Smooth muscle cell (in vitro differentiated cells): Measurements from ENCODE around the gene PCDHA1. TPM values are rescaled to one million over a fixed set of nuclear protein-coding genes. Genes with fewer than 3 reads are reported as not detected.
A peak's percentile ranks its signal among the peaks of the same experiment; 100 is the strongest.

Experiments
- DNase-seq: peaks from one replicate; lab custom pipeline; 2025; ENCODE audit not compliant: unreplicated experiment; lab: John Stamatoyannopoulos, UW
- H2AFZ ChIP-seq: fragments of 200-600 bp; sonication (generic); 2 replicates; pipeline ENCODE4 v1.6.0; 2016; ENCODE audit warnings: antibody characterized with exemption, low read depth, mild to moderate bottlenecking
- H3F3A ChIP-seq: fragments of 200-600 bp; sonication (generic); 2 replicates; pipeline ENCODE4 v1.6.0; 2017; ENCODE audit warnings: antibody characterized with exemption, low read depth
- H3K27ac ChIP-seq: fragments of 200-600 bp; sonication (generic); 2 replicates; pipeline ENCODE4 v1.5.1; 2016; ENCODE audit warnings: low read depth, mild to moderate bottlenecking
- H3K27me3 ChIP-seq: fragments of 200-600 bp; sonication (generic); 2 replicates; pipeline ENCODE4 v1.6.1; 2016; ENCODE audit warnings: low read depth, mild to moderate bottlenecking
- H3K36me3 ChIP-seq: fragments of 200-600 bp; sonication (generic); 2 replicates; pipeline ENCODE4 v1.5.1; 2016; ENCODE audit warnings: low read depth
- H3K4me1 ChIP-seq: fragments of 200-600 bp; sonication (generic); 2 replicates; pipeline ENCODE4 v1.5.1; 2016; ENCODE audit warnings: low read depth
- H3K4me2 ChIP-seq: fragments of 200-600 bp; sonication (generic); 2 replicates; pipeline ENCODE4 v1.6.0; 2016; ENCODE audit warnings: mild to moderate bottlenecking
- H3K4me3 ChIP-seq: fragments of 200-600 bp; sonication (generic); 2 replicates; pipeline ENCODE4 v1.5.1; 2016; ENCODE audit warnings: mild to moderate bottlenecking
- H3K79me2 ChIP-seq: fragments of 200-600 bp; sonication (generic); 2 replicates; pipeline ENCODE4 v1.6.0; 2016; ENCODE audit warnings: low read depth, mild to moderate bottlenecking
- H3K9ac ChIP-seq: fragments of 200-600 bp; sonication (generic); 2 replicates; pipeline ENCODE4 v1.6.0; 2016; ENCODE audit warnings: low read depth
- H3K9me3 ChIP-seq: fragments of 200-600 bp; sonication (generic); replicated peaks from 2 replicates; pipeline ENCODE4 v1.5.1; 2016; ENCODE audit warnings: low read depth
- H4K20me1 ChIP-seq: fragments of 200-600 bp; sonication (generic); 2 replicates; pipeline ENCODE4 v1.6.0; 2016; ENCODE audit warnings: low read depth
- WGBS: methylation state at CpG from one replicate; pipeline ENCODE4 v1.1.7; 2016; ENCODE audit warnings: low lambda C conversion rate; 5-methylcytosine and 5-hydroxymethylcytosine counted together
- polyA plus RNA-seq: library from polyadenylated mRNA; unstranded; fragments of >200 nt; fragmentation: Nextera tagmentation; extraction: Ambion mirVana; gene quantifications from 2 replicates; pipeline ENCODE4 v1.2.1, GENCODE V29; 2016
- total RNA-seq: library from RNA; depleted of rRNA; stranded (reverse); fragments of >200 nt; gene quantifications from 2 replicates; pipeline ENCODE4 v1.2.3, GENCODE V29; 2014
- TF ChIP-seq, protein P1 (sequence below): fragments of 200-600 bp; sonication (generic); IDR thresholded peaks from 2 replicates; pipeline ENCODE4 v1.5.1; 2017; ENCODE audit warnings: borderline replicate concordance, mild to moderate bottlenecking, antibody characterized with exemption; ENCODE audit not compliant: insufficient read depth, poor library complexity, severe bottlenecking

Gene PCDHA1
- total and polyA plus RNA-seq, 2 experiments from 2014 or later, result not detected

DNA sequence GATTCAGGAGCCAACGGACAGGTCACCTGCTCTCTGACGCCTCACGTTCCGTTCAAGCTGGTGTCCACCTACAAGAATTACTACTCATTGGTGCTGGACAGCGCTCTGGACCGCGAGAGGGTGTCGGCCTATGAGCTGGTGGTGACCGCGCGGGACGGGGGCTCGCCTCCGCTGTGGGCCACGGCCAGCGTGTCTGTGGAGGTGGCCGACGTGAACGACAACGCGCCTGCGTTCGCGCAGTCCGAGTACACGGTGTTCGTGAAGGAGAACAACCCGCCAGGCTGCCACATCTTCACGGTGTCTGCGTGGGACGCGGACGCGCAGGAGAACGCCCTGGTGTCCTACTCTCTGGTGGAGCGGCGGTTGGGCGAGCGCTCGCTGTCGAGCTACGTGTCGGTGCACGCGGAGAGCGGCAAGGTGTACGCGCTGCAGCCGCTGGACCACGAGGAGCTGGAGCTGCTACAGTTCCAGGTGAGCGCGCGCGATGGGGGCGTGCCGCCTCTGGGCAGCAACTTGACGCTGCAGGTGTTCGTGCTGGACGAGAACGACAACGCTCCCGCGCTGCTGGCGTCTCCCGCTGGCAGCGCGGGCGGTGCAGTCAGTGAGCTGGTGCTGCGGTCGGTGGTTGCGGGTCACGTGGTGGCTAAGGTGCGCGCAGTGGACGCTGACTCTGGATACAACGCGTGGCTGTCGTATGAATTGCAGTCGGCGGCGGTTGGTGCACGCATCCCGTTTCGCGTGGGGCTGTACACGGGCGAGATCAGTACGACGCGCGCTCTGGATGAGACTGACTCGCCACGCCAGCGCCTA, 71.4 kb downstream of the PCDHA1 start:
- no peak overlapping the region for H3K27ac ChIP-seq
- peaks cover 13% of the 10 kb centered on the region for H3K4me1 ChIP-seq
- WGBS, result 98% methylated on average over 84 of the region's 94 CpGs
- no peaks in the 10 kb centered on the region for H3F3A ChIP-seq
- H3K36me3 ChIP-seq, result peaks cover 3% of the 10 kb centered on the region
- no peaks in the 10 kb centered on the region for H4K20me1 ChIP-seq
- no peak overlapping the region for H3K4me3 ChIP-seq
- TF ChIP-seq, protein P1, sequence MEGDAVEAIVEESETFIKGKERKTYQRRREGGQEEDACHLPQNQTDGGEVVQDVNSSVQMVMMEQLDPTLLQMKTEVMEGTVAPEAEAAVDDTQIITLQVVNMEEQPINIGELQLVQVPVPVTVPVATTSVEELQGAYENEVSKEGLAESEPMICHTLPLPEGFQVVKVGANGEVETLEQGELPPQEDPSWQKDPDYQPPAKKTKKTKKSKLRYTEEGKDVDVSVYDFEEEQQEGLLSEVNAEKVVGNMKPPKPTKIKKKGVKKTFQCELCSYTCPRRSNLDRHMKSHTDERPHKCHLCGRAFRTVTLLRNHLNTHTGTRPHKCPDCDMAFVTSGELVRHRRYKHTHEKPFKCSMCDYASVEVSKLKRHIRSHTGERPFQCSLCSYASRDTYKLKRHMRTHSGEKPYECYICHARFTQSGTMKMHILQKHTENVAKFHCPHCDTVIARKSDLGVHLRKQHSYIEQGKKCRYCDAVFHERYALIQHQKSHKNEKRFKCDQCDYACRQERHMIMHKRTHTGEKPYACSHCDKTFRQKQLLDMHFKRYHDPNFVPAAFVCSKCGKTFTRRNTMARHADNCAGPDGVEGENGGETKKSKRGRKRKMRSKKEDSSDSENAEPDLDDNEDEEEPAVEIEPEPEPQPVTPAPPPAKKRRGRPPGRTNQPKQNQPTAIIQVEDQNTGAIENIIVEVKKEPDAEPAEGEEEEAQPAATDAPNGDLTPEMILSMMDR, result no peak
- no peak for DNase-seq
- no peak overlapping the region for H3K9ac ChIP-seq
- no peaks in the 10 kb centered on the region for H3K27me3 ChIP-seq
- H3K79me2 ChIP-seq, result peaks cover 24% of the 10 kb centered on the region
- H3K4me2 ChIP-seq, result no peak overlapping the region
- no peaks in the 10 kb centered on the region for H3K9me3 ChIP-seq
- no peak overlapping the region for H2AFZ ChIP-seq

DNA sequence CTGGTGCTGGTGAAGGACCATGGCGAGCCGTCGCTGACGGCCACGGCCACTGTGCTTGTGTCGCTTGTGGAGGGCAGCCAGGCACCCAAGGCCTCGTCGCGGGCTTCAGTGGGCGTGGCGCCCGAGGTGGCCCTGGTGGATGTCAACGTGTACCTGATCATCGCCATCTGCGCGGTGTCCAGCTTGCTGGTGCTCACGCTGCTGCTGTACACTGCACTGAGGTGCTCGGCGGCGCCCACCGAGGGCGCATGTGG, 72.0 kb downstream of the PCDHA1 start:
- Histone ChIP-seq H3K4me1 (peaks cover 13% of the 10 kb centered on the region), H3K27ac (no peak overlapping the region), H3K9ac (no peak overlapping the region), H3K79me2 (peaks cover 24% of the 10 kb centered on the region), H3F3A (no peaks in the 10 kb centered on the region), H3K9me3 (no peaks in the 10 kb centered on the region), H4K20me1 (no peaks in the 10 kb centered on the region), H3K27me3 (no peaks in the 10 kb centered on the region), H2AFZ (no peak overlapping the region), H3K36me3 (peaks cover 3% of the 10 kb centered on the region), H3K4me3 (no peak overlapping the region), H3K4me2 (peak overlapping the region; percentile 70)
- 99% methylated on average over 22 of the region's 22 CpGs for WGBS
- no peak for DNase-seq
- TF ChIP-seq, protein P1, result no peak

DNA sequence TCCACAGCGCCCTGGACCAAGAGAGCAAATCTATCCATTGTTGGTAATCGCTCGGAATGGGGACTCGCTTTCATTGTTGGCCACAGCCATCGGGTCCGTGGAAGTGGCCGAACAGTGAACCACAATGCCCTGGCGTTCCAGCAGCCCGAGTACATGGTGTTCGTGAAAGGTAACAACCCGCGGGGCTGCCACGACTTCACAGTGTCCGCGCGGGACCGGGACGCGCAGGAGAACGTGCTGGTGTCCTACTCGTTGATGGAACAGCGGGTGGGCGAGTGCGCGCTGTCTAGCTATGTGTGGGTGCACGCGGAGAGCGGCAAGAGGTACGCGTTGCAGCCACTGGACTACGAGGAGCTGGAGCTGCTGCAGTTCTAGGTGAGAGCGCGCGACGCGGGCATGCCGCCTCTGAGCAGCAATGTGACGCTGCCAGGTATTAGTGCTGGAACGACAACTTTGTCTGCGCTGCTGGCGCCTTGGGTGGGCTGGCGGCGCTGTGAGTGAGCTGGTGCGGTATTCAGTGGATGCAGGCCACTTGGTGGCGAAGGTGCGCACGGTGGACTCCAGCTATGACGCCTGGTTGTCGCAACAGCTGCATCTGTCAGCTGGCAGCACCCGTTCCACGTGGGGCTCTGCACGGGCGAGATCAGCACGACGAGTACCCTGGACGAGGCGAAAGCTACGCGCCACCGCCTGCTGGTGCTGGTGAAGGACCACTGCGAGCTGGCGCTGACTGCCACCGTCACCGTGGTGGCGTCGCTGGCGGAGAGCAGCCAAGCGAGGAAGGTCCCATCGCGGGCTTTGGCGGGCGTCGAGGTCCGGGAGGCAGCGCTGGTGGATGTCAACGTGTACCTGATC, 76.7 kb downstream of the PCDHA1 start:
- no peaks in the 10 kb centered on the region for H3K27me3 ChIP-seq
- H3K4me3 ChIP-seq, result no peak overlapping the region
- H3F3A ChIP-seq, result no peaks in the 10 kb centered on the region
- H2AFZ ChIP-seq, result no peak overlapping the region
- WGBS, result 98% methylated on average over 75 of the region's 76 CpGs
- no peak for DNase-seq
- peaks cover 3% of the 10 kb centered on the region for H3K36me3 ChIP-seq
- TF ChIP-seq, protein P1, result no peak
- no peaks in the 10 kb centered on the region for H3K9me3 ChIP-seq
- no peak overlapping the region for H3K27ac ChIP-seq
- peaks cover 24% of the 10 kb centered on the region for H3K79me2 ChIP-seq
- no peak overlapping the region for H3K9ac ChIP-seq
- H3K4me1 ChIP-seq, result peaks cover 13% of the 10 kb centered on the region
- peaks cover 4% of the 10 kb centered on the region for H4K20me1 ChIP-seq
- no peak overlapping the region for H3K4me2 ChIP-seq
